C4-2B (cell line): ENCODE measurements around the gene RCHY1.
A peak's percentile ranks its signal among the peaks of the same experiment; 100 is the strongest.
"Not testable (repeated sequence)": the region's sequence is repeated elsewhere in the genome, so short reads cannot be mapped to it uniquely, and the experiment has no call there.

ENCODE experiments used
- H3K27ac ChIP-seq: fragments of 450-650 bp; 2 replicates; pipeline ENCODE4 v1.5.1; 2017
- ZFX ChIP-seq: fragments of 450-650 bp; IDR thresholded peaks from 2 replicates; pipeline ENCODE4 v1.6.1; 2017
- TF ChIP-seq, protein P1 (sequence below): fragments of 450-650 bp; conservative IDR thresholded peaks from 2 replicates; pipeline ENCODE4 v1.5.1; 2017; ENCODE audit warnings: mild to moderate bottlenecking

The RCHY1 gene

DNA sequence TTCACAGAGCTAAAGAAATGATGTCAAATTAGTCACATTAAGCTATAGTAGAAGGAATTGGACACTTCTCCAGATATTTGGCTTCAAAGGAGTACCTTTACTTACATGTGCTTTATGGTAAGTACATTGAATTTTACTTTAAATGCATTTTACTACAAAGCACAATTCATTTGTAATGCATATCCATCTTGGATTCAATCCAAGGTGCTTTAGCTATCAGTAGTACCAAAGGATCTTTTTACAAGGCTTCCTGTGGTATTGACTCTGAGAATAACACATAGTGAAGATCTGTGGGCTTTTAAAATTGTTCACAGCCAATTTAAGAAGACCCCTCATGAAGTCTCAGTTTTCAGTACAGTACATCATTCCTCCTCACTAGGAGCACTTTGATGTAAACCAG, 13.3 kb upstream of the RCHY1 start:
- H3K27ac ChIP-seq, result no peak overlapping the region
- TF ChIP-seq ZFX, result no peak
- TF ChIP-seq, protein P1, sequence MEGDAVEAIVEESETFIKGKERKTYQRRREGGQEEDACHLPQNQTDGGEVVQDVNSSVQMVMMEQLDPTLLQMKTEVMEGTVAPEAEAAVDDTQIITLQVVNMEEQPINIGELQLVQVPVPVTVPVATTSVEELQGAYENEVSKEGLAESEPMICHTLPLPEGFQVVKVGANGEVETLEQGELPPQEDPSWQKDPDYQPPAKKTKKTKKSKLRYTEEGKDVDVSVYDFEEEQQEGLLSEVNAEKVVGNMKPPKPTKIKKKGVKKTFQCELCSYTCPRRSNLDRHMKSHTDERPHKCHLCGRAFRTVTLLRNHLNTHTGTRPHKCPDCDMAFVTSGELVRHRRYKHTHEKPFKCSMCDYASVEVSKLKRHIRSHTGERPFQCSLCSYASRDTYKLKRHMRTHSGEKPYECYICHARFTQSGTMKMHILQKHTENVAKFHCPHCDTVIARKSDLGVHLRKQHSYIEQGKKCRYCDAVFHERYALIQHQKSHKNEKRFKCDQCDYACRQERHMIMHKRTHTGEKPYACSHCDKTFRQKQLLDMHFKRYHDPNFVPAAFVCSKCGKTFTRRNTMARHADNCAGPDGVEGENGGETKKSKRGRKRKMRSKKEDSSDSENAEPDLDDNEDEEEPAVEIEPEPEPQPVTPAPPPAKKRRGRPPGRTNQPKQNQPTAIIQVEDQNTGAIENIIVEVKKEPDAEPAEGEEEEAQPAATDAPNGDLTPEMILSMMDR, result no peak

DNA sequence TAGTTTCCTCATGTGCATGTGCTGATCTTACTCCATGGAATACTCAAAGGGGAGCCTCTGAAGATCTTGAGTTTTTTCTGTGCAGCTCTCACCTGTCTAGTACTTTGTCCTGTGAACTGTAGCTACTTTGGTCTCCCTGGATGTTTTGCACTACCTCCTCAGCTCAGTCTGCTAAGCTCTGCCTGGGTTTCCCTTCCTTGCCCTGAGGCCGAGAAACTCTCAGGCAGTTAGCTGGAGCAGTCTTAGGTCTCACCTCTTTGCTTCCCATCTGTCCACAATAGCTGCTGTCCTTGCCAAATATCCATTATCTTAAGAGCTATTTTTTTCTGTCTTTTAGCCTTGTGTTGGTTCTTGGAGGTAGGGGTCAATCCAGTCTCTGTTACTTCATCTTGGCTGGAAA, 11.7 kb upstream of the RCHY1 start:
- no peak overlapping the region for H3K27ac ChIP-seq
- TF ChIP-seq, protein P1, result no peak
- no peak for TF ChIP-seq ZFX

DNA sequence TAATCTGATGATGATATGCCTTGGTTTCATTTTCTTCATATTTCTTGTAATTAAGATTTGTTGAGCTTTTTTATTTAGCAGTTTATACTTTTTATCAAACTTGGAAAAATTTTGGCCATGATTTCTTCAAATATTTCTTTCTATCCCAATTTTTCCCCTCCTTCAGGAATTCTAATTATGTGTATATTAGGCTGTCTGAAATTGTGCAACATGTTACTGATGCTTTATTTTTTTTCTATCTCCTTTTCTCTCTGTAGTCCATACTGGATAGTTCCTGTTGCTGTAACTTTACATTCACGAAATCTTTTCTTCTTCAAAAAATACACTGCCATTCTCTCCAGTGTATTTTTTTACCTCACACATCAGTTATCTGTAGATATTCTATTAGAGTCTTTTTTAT, 10.9 kb upstream of the RCHY1 start:
- TF ChIP-seq ZFX, result no peak
- TF ChIP-seq, protein P1, result no peak

DNA sequence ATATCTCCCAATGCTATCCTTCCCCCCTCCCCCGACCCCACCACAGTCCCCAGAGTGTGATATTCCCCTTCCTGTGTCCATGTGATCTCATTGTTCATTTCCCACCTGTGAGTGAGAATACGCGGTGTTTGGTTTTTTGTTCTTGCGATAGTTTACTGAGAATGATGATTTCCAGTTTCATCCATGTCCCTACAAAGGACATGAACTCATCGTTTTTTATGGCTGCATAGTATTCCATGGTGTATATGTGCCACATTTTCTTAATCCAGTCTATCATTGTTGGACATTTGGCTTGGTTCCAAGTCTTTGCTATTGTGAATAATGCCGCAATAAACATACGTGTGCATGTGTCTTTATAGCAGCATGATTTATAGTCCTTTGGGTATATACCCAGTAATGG, 5.2 kb upstream of the RCHY1 start:
- not testable (repeated sequence) for H3K27ac ChIP-seq

More for the DNA sequence above, 10.9 kb upstream of the RCHY1 start:
- no peak overlapping the region for H3K27ac ChIP-seq

DNA sequence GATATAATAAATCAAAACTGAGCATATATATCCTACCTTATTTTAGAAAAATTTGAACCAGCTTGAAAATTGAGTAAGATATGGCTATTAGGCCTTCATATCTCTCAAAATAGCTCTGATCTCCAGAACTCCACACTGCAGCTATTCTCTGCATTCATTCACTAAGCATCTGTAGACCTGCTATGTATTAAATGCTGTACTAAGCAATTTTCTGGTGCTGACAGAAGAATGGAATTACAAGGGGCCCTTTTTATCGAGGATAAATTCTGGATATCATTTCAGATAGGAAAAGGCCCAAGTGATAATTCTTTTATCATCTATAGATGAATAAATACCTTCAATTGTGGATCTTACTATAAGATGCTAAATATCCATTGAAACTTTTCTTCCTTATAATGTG, 1.9 kb upstream of the RCHY1 start:
- H3K27ac ChIP-seq, result no peak overlapping the region
- TF ChIP-seq, protein P1, result no peak
- no peak for TF ChIP-seq ZFX

DNA sequence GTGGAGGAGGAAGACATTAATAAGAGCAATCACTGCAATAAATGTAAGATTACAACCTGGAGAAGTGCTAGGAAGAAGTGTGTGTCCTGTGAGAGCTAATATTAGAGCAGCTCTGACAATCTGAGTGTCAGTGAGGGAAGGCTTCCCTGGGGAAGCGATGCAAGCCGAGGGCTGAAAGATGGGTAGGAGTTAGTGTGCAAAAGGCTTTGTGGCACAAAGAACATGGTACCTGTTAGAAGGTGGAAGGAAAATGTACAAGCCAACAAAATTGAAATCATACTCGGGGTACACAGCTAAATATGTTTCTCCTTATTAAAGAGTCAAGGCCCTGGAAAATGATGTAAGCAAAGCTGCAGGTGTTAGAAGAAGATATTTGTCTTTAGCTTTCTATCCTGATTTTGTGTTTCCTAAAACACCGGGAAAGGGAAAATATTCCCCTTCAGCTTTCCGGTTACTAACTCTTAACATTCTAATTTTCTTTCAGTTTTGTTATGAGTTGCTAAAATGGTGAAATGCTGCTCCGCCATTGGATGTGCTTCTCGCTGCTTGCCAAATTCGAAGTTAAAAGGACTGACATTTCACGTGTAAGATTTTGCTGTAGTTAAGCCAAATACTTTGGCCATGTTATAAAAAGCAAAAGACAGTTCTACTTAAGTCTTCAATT, 878 bp upstream of the RCHY1 start:
- TF ChIP-seq, protein P1, result no peak
- TF ChIP-seq ZFX, result no peak
- H3K27ac ChIP-seq, result peak overlapping the region; percentile 78

DNA sequence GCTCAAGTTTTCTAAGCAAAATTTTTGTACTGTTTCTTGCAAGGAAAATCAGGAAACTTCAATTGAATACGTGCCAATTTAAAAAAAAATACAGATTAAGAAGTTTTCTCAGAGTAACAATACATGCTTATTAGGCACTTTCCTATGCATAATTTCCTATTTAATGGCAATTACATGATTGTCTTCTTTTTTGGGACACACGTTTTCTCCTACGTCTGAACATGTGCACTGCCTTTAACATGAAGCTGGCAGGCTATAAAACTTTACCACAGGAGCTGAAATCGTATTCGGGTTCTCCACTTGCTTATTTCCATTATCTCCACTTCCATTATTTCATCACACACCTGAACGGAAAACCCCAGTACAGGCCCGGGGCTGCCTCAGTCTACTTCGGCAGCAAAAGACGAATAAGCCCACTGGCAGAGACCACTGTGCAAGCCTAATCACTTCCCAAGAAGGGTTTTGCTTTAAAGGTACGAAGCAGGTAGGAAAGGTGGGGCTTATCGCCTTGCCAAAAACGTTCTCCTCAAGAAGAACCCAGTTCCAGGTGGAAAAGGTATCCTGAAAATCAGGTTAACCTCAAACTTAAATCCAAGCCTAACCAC, 575 bp downstream of the RCHY1 start:
- peak overlapping the region; percentile 78 for H3K27ac ChIP-seq
- TF ChIP-seq, protein P1, result no peak
- TF ChIP-seq ZFX, result peak; percentile 28; the same call in 1 of the 2 replicates
